Suppressor macrophage (primary cell): ENCODE results near the gene FN3KRP.
"Not testable (repeated sequence)": the region's sequence is repeated elsewhere in the genome, so short reads cannot be mapped to it uniquely, and the experiment has no call there.

ENCODE experiments used
- DNase-seq, 4 experiments: peaks; one replicate each; pipeline ENCODE4 v3.0.0-alpha.2; 2020 to 2022

Gene FN3KRP

DNA sequence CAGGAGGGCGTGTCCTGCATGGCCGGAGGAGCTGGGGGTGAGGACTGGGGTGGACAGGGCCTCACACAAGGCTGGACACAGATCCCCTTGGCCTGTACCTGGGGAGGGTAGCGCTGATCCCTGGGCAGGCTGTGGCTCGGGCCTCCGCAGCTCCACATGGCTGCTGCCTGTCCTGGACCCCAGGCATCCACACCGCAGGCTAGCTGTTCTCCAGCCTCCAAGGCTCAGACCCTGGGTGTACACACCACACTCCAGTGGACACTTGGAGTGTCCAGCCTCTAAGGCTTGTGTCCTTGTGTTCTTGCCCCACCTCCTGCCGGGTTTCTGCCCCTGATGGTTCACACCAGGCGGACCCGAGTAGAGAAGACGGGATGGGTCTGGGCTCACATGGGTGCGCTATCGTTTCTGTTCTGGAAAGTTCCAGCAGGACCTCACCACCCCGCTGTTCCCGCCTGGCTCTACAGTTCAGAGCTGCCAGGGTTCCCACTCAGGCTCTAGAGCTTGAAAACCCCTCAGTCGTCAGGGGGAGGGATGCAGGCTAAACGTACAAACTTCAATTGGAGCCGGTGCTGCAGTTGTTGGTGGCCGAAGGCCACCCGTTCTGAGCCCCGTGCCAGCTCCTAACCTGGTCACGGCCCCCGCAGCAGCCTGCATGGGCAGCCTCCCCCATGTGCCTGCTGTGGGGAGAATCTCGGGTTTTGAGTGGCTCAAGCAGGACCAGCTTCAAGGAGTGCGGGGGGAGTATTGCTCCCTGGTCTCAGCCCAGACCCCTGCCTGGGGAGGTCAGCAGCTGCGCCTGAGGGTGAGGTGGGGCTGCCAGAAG, 6.6 kb upstream of the FN3KRP start:
- no peak for DNase-seq

DNA sequence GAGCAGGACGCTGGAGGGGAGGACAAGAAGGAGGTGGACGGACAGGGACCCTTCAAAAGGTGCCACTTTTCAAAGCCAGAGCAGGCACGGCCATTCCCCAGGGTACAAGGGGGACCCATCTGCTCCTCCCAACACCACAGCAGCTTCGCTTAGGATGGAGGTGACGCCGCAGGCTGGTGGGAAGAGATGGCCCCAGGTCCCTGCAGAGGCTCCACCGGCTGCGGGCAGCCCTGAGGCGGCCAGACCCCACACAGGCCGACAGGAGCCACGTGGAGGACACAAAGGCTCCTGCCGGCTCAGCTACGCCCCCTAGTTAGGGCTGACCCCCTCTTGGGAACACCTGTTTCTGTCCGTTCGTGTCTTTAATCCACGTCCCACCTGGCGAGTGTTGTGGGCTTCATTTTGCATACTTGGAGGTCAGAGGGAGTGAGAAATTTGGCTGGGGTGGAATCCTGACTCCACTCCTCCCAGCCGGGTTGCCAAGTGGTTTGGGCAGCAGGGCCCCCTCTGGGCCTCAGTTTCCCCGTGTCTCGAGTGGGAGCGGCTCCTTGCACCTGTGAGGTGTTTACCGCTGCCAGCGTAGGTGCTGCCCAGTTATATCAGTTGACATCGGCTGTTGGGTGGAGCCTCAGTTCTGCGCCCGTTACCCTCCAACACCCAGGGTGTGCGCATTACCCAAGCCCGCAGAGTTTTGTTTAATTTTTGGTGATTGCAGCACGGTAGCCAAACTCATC, 5.8 kb upstream of the FN3KRP start:
- no peak for DNase-seq

DNA sequence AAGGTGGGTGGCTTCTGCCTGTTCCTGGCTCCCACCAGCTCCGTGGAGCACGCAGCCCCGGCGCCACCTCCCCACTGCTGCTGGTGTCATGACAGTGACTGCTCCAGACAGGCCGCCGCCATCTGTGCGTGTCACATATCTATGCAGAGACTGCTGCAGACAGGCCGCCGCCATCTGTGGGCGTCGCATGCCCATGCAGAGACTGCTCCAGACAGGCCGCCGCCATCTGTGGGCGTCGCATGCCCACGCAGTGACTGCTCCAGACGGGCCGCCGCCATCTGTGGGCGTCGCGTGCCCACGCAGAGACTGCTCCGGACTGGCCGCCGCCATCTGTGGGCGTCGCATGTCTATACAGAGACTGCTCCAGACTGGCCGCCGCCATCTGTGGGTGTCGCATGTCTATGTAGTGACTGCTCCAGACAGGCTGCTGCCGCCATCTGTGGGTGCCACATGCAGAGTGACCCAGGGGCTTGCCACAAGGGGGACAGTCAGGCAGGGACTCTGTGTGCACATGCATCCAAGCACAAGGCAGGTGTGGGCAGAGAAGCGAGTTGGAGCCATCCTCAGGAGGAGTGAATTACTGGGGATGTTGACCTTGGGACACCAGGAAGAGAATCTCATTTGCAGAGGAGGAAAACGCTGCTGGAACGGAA, 3.3 kb upstream of the FN3KRP start:
- DNase-seq, result no peak

DNA sequence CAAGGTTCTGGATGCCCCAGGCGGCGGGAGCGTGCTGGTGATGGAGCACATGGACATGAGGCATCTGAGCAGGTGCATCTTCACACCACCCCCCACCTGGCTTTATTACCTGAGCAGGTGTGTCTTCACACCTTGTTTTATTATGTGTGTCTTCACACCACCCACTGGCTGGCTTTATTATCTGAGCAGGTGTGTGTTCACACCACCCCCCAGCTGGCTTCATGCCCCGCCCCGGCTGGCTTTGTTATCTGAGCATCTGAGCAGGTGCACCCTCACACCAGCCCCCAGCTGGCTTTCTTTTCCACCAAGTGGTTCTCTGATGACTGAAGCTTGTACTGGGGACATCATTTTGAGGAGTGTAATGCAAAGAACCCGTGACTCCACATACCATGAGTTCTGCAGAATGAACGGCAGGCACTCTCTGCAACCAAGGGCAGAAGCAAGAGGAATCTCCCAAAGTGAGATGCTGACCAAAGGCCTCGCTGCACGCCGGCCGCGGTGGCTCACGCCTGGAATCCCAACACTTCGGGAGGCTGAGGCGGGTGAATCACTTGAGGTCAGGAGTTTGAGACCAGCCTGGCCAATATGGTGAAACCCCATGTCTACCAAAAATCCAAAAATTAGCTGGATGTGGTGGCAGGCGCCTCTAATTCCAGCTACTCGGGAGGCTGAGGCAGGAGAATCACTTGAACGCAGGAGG, 2.6 kb downstream of the FN3KRP start:
- DNase-seq, result no peak

DNA sequence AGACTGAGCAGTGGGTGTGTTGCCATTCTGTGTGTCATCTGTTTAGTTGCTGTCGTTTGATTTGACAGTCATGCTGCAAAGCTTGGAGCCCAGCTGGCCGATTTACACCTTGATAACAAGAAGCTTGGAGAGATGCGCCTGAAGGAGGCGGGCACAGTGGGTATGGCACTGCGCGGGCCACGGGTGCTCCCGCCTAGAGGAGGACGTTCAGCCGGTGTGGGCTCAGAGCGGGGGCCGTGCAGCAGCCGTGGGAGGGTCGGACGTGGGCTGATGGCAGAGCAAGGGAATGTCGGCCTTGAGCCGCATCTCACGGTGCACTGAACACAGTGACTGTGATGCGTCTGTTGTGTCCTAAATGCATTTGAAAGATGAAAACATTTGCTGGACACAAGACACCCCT, 3.7 kb downstream of the FN3KRP start:
- no peak for DNase-seq

DNA sequence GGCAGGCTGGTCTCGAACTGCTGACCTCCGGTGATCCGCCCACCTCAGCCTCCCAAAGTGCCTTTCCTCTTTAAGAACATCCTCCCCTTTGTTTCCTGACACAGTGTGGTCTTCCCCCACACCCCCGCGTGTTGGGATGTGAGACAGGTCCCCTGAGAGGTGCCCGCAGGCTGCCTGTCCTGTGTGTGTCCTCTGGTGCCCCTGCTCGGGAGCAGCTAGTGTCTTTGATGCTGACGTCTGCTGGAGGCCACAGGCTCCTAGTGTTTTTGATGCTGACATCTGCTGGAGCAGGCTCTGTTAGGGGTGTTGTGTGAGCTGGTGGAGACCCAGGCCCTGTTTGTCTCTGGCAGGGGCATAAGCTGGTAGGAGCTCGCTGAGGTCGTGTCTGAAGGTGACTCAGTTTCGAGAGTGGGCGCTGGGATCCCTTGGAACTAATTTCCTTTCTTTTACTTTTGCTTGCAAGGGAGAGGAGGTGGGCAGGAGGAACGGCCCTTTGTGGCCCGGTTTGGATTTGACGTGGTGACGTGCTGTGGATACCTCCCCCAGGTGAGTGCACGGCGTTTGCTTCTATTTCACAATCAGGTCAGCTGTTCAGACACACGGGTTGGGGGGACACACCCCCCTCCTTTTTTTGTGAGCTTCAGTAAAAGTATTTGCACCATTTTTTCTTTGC, 6.0 kb downstream of the FN3KRP start:
- DNase-seq, result no peak

DNA sequence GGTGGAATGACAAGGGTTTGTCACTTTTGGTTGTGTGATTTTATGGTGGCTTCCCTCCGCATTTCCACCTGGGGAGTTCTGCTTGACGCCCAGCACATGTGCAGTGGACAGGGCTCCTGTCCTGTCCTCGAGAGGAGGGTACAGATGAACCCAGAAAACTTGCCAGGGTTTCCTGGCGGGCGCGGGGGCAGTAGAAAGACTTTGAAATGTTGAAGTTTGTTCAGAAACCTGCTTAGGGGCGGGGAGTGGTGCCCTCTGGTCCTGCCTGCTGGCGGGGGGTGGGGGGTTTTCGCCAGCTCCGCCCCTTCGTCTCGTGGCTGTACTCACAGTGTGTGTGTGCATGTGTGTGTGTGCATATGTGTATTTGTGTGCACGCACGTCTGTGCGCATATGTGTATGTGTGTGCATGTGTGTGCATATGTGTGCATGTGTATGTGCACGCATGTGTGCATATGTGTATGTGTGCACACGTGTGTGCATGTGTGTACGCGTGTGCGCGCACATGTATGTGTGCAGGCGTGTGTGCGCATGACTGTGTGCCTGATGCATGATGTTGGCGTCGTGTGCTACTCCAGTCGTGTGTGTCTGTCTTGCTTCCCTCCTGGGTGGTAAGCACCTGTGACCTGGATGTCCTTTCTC, 6.8 kb downstream of the FN3KRP start:
- no peak for DNase-seq

DNA sequence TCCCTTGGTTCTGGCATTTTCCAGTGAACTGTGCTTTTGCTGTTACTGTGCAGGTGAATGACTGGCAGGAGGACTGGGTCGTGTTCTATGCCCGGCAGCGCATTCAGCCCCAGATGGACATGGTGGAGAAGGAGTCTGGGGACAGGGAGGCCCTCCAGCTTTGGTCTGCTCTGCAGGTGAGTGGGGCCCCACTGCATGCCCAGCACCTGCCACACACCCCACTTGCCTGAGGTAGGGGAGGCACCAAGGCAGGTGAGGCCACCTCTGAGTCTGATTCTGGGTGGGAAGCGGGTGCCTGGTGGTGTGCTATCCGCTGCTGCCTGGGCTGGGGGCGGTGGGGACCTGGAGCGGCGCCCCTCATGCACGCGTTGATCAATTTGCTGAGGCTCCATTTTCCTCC, 9.9 kb downstream of the FN3KRP start:
- no peak for DNase-seq

DNA sequence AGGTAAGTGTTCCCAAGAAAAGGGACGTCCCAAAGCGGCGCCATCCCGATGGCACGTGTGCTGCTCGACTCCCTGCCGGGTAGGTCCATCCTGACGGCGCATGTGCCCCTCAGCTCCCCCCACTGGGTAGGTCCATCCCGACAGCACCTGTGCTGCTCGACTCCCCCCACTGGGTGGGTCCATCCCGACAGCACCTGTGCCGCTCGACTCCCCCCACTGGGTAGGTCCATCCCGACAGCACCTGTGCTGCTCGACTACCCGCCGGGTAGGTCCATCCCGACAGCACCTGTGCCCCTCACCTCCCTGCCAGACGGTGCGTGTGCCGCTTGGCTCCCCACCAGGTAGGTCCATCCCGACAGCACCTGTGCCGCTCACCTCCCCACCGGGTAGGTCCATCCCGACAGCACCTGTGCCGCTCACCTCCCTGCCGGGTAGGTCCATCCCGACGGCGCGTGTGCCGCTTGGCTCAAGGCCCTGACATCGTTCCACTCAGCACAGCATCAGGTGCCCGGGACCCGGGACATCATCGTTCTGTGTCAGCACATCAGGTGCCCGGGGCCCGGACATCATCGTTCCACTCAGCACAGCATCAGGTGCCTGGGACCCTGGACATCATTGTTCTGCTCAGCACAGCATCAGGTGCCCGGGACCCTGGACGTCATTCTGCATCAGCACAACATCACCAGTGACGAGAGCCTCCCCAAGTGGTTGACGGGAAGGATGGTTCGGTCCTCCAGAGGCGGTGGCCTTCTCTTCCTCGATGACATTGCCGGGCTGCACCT, 13.2 kb downstream of the FN3KRP start:
- DNase-seq, result no peak

DNA sequence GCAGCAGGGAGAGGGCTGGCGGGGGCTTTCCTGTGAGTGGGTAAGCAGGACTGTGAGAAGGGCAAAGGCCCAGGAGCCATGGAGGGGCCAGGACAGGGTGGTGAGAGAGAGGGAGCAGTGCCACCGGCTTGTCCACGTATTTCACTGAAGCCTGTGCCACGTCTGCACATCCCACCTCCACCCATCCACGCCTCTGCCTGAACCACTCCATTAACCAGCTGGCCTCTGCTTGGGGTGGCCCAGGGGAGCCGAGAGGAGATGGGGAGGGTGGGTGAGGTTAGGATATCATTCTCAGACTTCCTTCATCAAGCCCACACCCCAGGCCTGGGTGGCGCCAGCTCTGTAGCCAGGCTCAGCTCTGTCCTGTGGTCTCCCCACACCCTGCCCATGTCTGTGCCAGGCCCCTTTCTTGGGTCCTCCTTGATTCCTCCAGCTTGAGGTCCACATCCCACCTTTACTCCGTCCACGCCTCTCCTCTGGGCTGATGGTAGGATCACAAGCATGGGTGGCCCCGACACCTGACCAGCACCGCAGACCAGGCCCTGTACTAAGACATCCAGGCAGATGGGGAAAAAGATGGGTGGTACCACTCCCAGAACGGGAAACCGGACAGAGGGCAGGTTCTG, 15.7 kb downstream of the FN3KRP start:
- no peak for DNase-seq

DNA sequence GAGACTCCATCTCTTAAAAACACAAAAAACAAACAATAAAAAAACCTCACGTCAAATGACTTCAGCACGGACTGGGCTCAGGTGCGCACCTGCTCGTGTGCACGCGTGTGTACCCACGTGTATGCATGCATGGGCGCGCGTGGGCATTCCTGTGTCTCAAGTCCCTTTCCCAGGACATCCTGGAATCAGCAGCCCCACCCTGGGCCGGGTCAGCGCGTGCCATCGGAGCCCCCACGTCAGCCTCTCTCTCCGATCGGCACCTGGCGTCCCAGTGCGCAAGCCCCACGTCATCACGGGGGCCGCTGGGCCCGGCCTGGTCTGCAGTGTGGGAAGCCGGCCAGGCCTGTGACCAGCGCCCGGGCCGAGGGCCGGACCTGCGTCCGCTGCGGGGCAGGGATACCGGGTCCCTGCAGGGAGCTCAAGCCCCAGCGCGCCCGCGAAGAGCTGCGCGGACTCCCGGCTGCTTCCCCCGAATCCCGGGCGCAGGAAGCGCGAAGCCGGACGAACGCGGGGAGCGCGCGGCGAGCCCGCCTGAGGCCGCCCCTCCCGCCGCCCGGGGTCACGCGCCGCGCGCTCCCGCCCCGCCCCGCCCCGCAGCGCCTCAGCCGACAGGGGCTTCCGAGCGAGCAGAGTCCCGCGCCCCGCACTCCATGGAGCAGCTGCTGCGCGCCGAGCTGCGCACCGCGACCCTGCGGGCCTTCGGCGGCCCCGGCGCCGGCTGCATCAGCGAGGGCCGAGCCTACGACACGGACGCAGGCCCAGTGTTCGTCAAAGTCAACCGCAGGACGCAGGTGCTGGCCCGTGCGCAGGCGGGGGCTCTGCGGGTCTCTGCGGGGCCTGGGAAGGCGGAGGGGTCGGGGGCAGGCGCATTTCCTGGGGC, 18.7 kb downstream of the FN3KRP start, which contains the start of gene FN3K:
FN3K (plus strand) TSS at position 629 of the 880 bp plus-strand sequence; CDS start at position 651, 22 bp downstream.
- DNase-seq, result peak; percentile 65 to 78 (median 68)

DNA sequence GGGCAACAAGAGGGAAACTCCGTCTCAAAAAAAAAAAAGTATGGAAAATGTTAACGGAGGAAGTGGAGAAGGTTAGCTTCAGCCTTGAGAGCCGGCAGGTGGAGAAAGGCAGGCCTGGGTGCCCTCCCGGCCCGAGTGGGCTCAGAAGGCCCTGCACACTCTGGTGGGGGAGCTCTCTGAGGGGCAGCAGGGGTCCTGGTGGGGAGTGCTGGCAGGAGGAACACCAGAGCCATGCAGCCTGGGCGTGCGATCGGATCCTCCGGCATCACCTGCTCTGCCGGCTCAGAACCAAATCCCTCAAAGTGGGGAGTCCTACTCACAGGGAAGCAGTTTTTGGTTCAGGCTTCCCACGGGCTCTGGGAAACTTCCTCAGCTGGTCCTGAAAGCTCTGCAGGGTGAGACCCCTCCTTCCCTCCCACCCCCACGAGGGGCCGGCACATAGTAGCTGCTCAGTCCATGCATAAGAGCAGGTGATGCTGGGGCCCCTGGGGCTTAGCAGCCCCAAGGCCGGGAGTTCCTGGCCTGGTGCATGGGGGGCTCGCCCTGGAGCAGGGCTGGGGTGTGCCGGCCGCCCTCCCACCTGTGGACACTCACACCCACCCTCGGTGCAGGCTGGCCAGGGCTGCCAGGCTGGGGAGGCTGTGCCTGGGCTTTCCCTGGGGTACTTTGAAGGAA, 20.1 kb downstream of the FN3KRP start:
- DNase-seq, result no peak

DNA sequence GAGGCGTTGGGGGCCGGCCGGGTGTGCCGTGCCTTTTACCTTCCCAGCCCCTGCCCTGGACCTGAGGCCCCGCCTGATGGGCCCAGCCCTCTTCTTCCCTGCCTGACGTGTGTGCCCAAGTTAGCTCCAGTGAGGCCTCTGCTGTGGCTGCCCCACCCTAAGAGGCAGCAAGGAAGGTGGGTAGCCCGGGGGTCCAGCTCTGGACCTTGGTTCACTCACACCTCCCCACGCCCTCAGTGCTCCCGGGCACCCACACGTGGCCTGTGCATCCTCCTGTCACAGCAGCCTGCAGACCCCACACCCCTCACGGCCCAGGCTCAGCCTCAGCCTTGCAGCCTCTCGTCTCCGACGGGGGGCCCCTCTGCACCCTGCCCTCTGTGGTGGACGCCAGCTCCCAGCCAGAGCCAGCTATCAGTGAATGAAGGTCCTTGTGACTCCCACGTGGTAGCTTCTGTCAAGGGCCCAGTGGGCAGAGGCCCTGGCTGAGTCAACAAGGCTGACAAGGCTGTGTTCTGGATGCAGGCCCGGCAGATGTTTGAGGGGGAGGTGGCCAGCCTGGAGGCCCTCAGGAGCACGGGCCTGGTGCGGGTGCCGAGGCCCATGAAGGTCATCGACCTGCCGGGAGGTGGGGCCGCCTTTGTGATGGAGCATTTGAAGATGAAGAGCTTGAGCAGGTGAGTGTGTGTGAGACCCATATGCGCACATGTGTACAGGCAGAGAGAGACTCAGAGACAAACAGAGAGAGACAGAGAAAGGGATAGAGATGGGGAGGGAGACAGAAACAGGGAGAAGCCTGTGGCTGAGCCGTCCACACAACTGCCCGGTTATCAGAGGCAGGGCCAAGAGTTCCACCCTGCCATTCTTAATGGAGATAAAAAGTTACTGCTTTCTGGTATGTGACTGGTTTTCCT, 21.7 kb downstream of the FN3KRP start:
- DNase-seq, result no peak

DNA sequence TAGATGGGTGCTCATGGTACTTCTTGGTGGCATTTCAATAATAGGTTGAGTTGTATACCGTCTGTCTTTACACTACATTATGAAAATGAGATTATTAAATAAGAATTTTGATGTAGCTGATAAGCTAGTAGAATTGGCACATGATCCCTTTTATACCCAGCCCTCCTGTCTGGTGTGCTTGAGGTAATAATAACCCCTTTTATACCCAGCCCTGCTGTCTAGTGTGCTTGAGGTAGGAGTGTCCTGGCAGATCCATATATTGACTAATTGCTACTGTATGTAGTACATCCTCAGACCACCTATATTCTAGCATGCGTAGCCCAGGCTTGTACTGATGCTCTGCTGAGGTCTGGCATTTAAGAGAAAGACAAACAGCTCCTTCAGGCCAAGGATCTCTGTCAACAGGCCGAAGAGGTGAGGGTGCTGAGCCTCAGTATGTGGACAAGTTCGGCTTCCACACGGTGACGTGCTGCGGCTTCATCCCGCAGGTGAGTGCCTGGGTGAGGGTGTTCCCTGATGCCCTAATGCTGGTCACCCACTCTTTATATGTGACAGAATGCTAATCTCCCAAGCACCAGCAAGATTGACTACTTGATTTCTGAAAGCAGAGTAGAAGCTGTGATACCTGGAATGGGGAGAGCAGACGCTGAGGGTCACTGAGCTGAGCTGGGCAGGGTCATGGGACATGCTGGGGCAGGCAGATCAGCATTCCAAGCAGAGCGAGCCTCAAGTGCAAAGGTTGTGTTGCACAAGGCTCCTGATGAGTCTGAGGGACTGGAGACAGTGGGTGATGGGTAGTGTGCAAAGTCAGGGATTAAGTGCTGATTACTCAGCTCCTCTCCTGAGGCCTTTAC, 24.6 kb downstream of the FN3KRP start:
- DNase-seq, result no peak

DNA sequence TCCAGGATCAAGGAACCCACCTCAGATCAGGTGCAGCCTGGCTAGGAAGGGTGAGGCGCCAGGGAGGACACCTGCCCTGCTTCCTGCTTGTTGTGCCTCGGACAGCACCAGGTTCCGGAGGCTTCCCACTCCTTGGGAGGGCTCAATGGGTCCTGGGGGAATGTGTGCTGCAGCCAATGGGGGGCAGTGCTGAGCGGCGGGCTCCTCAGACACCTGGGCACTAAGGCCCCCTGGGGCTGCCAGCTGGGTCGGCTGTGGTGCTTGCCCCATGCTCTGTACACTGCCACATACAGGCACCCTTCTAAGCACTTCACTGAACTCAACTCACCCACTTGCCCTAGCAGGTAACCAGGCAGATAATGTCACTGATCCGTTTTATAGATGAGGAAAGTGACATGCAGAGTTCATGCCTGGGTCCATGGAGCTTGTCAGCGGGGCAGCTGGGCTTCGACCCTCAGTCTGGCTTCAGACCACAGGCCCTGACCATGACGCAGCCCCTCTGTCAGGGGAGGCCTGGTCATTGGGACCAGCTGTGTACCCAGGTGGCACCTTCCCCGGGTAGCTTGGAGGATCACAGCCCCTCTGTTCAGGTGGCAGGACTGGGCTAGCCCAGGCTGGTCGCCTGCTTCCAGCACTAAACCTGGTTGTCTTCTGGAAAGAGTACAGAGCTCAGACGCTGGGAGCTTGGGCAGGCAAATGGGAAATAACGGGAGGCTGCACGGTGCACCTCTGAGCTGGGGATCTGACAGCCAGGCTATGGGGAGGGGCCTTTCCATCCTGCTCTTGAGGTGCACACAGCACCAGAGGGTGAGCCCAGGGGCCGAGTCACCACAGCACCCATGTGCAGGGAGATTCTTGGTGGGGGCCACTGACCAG, 27.1 kb downstream of the FN3KRP start:
- no peak for DNase-seq

DNA sequence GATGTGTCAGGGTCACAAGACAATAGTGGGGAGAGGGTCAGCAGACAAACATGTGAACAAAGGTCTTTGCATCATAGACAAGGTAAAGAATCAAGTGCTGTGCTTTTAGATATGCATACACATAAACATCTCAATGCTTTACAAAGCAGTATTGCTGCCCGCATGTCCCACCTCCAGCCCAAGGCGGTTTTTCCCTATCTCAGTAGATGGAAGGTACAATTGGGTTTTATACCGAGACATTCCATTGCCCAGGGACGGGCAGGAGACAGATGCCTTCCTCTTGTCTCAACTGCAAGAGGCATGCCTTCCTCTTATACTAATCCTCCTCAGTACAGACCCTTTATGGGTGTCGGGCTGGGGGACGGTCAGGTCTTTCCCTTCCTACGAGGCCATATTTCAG, 28.2 kb downstream of the FN3KRP start:
- not testable (repeated sequence) for DNase-seq
